Measurements from ENCODE around the gene PTK6. TPM values are rescaled to one million over a fixed set of nuclear protein-coding genes. Genes with fewer than 3 reads are reported as not detected.

The PTK6 gene
- total RNA-seq, 4 donors from 2014 or later = 0.36 TPM; not detected in 3

GRCh38 chr20:63495741-63496595 is 41.2 kb downstream of the PTK6 start:
- Histone ChIP-seq H3K27me3 (no peaks in the 10 kb centered on the region), H3K4me3 (peak overlapping the region; percentile 67 to 88 (median 84)), H3K36me3 (peaks cover 0 to 47% of the 10 kb centered on the region in 2 donors), H3K9me3 (no peaks in the 10 kb centered on the region), H3K27ac (peak overlapping the region; percentile 94 to 100 (median 98)), H3K4me1 (peaks cover 22 to 50% of the 10 kb centered on the region in 2 donors)
- DNase-seq (peak in 1 of 2 donors; percentile 70), ATAC-seq (peak in 1 of 2 donors; percentile 21)
- intact Hi-C loops (cut with DNase I; ENCODE audit: low total_unique reads) = loop anchor here (1.0 kb wide), 1 partner anchor 24 kb away; the partner anchor contains the start of gene PPDPF
- TF ChIP-seq POLR2A (IDR thresholded peaks at IDR 0.05) (no peak), CTCF (IDR thresholded peaks at IDR 0.05 in 4 of 5, conservative IDR thresholded peaks at IDR 0.05 in 1 of 5) (peak; percentile 84 to 98 (median 97))
- in situ Hi-C loops (cut with MboI; ENCODE audit: low sequenced_read_pairs in 4 of 4) = no loop called here

GRCh38 chr20:63495167-63495720 is 41.9 kb downstream of the PTK6 start:
- DNase-seq (no peak), ATAC-seq (no peak)
- intact Hi-C loops (cut with DNase I; ENCODE audit: low total_unique reads) (no loop called here), in situ Hi-C loops (cut with MboI; ENCODE audit: low sequenced_read_pairs in 4 of 4) (no loop called here)
- Histone ChIP-seq H3K27ac (peak overlapping the region; percentile 94 to 100 (median 98)), H3K9me3 (no peaks in the 10 kb centered on the region), H3K36me3 (peaks cover 0 to 54% of the 10 kb centered on the region in 2 donors), H3K27me3 (no peaks in the 10 kb centered on the region), H3K4me3 (no peak overlapping the region), H3K4me1 (peaks cover 18 to 45% of the 10 kb centered on the region in 2 donors)
- TF ChIP-seq POLR2A (IDR thresholded peaks at IDR 0.05) = no peak
- no peak for TF ChIP-seq CTCF (IDR thresholded peaks at IDR 0.05 in 4 of 5, conservative IDR thresholded peaks at IDR 0.05 in 1 of 5)

GRCh38 chr20:63494420-63495166 is 42.6 kb downstream of the PTK6 start:
- no peaks in the 10 kb centered on the region for H3K9me3 ChIP-seq
- intact Hi-C loops (cut with DNase I; ENCODE audit: low total_unique reads) (no loop called here), in situ Hi-C loops (cut with MboI; ENCODE audit: low sequenced_read_pairs in 4 of 4) (no loop called here)
- DNase-seq (peak in 1 of 2 donors; percentile 29), ATAC-seq (no peak)
- no peak overlapping the region for H3K4me3 ChIP-seq
- peaks cover 15 to 38% of the 10 kb centered on the region in 2 donors for H3K4me1 ChIP-seq
- peak overlapping the region; percentile 31 to 100 (median 69) for H3K27ac ChIP-seq
- H3K27me3 ChIP-seq = no peaks in the 10 kb centered on the region
- TF ChIP-seq CTCF (IDR thresholded peaks at IDR 0.05 in 4 of 5, conservative IDR thresholded peaks at IDR 0.05 in 1 of 5) (no peak), POLR2A (IDR thresholded peaks at IDR 0.05) (no peak)
- H3K36me3 ChIP-seq = peaks cover 0 to 61% of the 10 kb centered on the region in 2 donors

- DNase-seq = peak in 1 of 2 donors; percentile 16
- H3K9me3 ChIP-seq = no peaks in the 10 kb centered on the region
- H3K27me3 ChIP-seq = no peaks in the 10 kb centered on the region
- intact Hi-C loops (cut with DNase I; ENCODE audit: low total_unique reads) (no loop called here), in situ Hi-C loops (cut with MboI; ENCODE audit: low sequenced_read_pairs in 4 of 4) (no loop called here)
- no peak overlapping the region for H3K4me3 ChIP-seq
- peak overlapping the region in 3 of 4 donors; percentile 41 to 100 (median 97) for H3K27ac ChIP-seq
- ATAC-seq = no peak
- H3K4me1 ChIP-seq = peaks cover 15 to 34% of the 10 kb centered on the region in 2 donors
- H3K36me3 ChIP-seq = peaks cover 0 to 66% of the 10 kb centered on the region in 2 donors
- TF ChIP-seq POLR2A (IDR thresholded peaks at IDR 0.05) = no peak
- no peak for TF ChIP-seq CTCF (IDR thresholded peaks at IDR 0.05 in 4 of 5, conservative IDR thresholded peaks at IDR 0.05 in 1 of 5)
Measured at GRCh38 chr20:63494084-63494419, 43.1 kb downstream of the PTK6 start.

Data from gastrocnemius medialis (tissue), 4 donors.